SW480 (cell line): ENCODE measurements around the gene OR8K5.
"Not testable (repeated sequence)": the region's sequence is repeated elsewhere in the genome, so short reads cannot be mapped to it uniquely, and the experiment has no call there.

ENCODE experiments used
- DNase-seq: peaks from one replicate; pipeline ENCODE4 v3.0.0-alpha.2; 2016; ENCODE audit warnings: low spot score

Gene OR8K5

GRCh38 chr11:56160217-56160616 lies at the start of gene OR8K5:
Gene OR8K5 (minus strand): TSS chr11:56160317. CDS start chr11:56160317, 0 bp downstream.
- DNase-seq = no peak

GRCh38 chr11:56207790-56208189 lies 47.7 kb upstream of the OR8K5 start:
- no peak for DNase-seq

GRCh38 chr11:56197367-56197766 lies 37.2 kb upstream of the OR8K5 start:
- DNase-seq = no peak

GRCh38 chr11:56196705-56197104 lies 36.6 kb upstream of the OR8K5 start:
- DNase-seq = no peak

DNA sequence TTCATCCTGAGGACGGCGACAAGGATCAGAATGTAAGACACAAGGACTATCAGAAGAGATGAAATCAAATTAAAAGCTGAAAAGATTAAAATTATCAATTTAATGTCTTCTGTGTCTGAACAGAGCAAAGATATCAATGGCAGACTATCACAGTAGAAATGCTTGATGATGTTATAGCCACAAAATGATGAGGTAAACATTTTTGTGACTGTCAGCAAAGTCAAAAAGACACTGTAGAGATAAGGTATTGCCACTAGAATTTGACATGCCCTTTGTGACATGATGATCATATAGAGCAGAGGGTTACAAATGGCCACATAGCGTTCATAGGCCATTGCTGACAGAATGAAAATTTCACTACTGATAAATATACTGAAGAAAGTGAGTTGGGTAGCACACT lies 28.5 kb upstream of the OR8K5 start:
- DNase-seq = no peak

DNA sequence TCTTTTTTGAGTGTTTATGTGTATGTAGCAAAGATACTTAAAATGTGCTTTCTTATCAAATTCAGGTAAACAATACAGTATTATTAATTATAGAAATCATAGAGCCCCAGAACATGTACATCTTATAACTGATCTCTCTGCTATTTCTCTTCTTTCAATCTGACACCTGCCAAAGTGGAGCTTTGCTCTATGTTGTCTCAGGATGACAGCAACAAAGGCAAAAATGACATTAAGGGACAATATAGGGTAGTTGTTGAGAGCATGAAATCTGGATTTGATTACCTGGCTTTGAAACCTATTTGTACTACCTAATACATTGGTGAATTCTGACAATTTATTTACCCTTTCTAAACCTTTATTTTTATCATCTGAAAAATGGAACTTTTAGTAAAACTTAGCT lies 23.3 kb upstream of the OR8K5 start:
- no peak for DNase-seq

GRCh38 chr11:56176318-56176717 lies 16.2 kb upstream of the OR8K5 start, which contains the start of gene OR5J2:
Gene OR5J2 (plus strand): TSS chr11:56176618. CDS start chr11:56176618, 0 bp downstream.
- no peak for DNase-seq

DNA sequence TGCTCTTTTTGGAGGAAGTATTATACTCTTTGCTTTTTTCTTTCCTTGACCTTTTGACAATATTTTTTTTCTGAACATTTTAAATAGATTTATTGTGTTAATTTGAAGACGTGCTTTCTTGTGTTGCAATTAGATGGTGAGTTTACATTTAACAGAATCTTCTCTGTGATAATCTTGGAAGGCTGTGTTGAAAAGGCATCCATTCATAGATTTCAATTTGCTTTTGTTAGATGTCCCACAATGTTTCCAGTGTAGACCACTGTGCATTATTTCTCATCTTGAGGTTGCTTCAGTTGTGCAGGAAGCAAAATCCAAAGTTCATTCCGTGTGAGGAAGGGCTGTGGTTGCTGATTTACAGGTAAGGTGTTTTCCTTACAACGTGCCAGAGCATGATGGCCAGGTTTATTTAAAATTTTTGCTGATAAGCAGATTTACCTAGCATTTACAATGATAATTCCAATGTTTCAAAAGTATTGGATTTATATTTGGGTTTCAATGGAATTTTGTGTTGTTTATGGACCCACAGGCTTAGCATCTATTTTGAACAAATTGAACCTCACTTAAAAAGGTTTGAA lies 12.2 kb upstream of the OR8K5 start:
- DNase-seq = no peak

GRCh38 chr11:56163804-56164203 lies 3.7 kb upstream of the OR8K5 start:
- no peak for DNase-seq

DNA sequence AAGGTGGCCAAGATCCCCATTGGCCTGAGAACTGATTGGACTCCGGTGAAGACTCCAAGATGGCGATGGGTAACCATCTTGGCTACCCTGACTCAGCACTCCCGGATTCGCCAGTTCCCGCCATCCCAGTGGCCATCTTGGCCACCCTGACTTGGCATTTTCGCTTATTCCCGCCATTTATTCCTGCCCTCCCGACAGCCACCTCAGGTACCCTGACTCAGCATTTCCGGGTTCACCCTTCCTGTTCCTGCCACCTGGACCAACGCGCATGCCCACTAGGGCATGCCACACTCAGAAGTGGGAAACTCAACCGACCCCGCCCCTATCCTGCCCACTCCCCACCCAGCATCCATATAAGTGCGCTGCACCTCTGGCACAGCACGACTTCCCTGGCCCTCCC lies 7.8 kb downstream of the OR8K5 start:
- DNase-seq = no peak

DNA sequence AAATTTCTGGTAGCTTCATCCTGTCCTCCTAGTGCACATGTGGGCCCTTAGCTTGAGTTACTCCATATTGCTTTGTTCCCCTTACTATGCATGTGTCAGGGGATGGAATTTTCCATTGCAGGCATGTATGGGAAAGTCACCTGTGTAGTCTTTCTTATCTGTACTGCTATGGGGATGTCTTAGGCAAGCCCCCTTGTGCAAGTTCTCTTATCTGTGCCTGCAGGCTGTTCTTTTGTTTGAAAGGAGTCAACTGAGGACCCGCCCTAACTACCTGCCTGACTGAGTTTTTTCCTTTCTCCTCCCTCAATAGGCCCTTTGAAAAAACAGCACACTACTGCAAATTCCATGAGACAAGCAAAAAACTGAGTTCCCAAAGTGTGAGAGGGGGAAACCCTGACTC lies 8.7 kb downstream of the OR8K5 start:
- no peak for DNase-seq

GRCh38 chr11:56143681-56144080 lies 16.4 kb downstream of the OR8K5 start:
- not testable (repeated sequence) for DNase-seq

DNA sequence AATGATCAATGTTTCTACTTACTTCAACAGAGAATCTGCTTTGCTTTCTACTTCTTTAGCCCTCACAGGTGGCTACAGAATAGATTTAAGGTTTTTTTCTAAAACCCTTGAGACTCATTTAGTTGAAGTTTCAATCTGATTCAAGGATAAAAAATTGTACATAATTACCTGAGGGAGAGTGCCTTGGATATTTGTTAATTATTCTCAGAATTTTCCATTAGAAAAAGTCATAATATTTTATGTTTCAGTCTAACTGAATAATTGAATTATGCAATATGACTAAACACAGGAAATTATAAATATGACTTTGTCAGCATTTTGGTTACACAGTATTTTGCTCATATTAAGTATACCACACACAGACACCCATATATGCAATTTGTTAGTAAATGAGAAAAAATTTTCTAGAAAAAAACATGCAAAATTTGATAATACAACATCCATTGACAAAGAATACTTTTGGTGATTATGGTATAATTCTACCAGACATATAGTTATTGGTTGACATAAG lies 19.9 kb downstream of the OR8K5 start, which contains the start of gene OR8J3:
OR8J3 (minus strand) TSS at position 51 of the 511 bp plus-strand sequence. CDS start 2,483 bp downstream, outside the sequence.
- DNase-seq = no peak

DNA sequence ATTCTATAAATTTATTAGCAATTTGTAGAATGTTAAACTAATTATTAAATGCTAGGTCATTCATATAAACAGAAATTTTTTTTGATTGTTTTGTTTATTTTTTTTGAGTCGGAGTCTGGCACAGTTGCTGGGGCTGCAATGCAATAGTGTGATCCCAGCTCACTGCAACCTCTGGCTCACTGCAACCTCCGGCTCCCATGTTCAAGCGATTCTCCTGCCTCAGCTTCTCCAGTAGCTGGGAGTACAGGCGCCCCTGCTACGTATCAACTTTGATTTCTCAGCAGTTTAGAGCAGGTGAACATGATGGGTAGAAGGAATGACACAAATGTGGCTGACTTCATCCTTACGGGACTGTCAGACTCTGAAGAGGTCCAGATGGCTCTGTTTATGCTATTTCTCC lies 38.0 kb downstream of the OR8K5 start, which contains the start of gene OR8H3:
OR8H3 (plus strand) TSS at position 301 of the 400 bp plus-strand sequence; CDS start at position 301, 0 bp downstream.
- no peak for DNase-seq
